HG03060 (cell line): ENCODE data around the gene ZMIZ1.

ENCODE experiments used
- ATAC-seq: cut with Tn5 transposase; IDR thresholded peaks from one replicate; pipeline ENCODE4 v1.9.1; 2021; ENCODE audit warnings: low read depth, moderate number of reproducible peaks; ENCODE audit not compliant: unreplicated experiment

ZMIZ1 gene

DNA sequence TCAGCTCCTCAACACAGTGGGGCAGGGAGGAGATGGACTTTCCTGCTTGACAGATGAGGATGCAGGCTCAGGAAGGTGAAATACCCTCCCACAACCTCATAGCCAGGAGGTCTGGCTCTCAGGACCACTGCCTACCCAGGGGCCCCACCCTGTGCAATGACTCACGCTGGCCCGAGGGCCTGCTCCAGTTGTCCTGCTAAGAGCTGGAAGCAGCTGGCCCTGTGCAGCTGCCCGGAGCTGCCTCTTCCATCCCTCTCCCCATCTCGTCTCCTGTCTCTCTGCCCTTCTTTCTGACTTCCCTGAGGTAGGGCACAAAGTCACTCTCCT, 123.9 kb downstream of the ZMIZ1 start:
- ATAC-seq: no peak

DNA sequence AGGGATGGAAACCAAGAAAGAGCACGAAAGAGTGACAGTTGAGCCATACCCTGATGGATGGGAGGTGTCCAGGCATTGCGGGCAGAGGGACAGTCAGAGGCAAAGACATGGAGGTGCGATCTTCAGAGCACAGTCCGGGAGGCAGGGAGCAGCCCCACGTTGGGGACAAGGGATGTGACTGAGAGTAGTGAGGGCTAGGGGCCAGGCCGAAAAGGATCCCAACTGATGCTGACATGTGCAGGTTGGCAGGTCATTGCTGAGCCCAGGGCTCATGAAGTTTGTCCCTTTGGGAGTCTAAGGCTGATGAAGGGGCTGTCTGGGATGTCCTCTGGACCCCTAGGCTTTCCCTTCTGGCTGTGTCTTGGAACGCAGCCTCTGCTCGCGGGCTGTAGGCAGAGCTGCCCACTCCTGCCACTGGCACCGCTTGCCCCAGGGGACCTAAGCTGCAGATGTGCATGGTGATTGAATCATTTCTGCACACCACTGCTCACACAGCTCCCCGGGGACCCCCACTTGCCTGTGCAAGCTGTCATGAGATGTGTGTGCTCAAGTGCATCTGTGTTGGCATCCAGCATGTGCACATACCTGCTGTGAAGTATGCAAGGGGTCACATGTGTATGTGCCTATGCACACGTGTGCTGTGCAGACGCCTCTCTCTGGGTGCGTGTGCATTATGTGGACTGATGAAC, 125.1 kb downstream of the ZMIZ1 start:
- ATAC-seq: no peak

DNA sequence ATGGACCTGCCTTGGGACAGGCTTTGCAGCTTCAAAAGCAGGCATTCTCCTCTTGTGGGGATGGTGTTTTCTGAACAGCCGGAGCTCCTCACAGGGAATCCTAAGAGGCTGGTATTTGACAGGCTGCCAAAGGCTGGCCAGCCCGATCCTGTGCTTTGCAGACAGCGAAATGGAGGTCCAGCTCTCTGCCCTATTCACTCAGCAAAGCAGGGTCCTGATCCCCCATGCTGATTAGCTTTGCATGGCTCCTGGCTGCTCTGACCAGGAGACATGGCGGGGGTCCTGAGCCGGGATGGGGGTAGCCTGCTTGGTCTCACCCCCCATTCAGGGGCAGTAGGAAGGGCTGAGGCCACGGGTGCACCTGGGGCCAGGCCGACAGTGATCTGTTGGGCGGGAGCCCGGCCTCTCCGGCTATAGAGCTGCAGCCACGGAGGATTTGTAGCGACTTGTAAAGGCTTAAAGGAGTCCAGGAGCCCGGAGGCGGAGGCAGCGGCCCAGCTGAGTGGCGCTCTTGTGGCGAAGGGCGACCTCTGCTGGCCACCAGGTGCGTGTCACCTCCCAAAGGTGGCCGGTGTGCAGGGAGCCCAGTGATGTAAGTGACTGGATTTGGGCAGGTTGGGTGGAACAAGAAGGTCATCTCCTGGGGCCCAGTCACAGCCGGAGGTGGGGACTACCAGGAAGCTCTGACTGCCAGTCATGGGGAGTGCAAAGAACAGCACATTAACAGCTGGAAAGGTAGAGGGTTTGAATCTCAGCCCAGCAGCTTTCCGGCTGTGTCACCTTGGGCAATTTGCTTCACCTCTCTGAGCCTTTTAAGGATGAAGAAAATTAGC, 126.5 kb downstream of the ZMIZ1 start:
- ATAC-seq: peak; percentile 68

DNA sequence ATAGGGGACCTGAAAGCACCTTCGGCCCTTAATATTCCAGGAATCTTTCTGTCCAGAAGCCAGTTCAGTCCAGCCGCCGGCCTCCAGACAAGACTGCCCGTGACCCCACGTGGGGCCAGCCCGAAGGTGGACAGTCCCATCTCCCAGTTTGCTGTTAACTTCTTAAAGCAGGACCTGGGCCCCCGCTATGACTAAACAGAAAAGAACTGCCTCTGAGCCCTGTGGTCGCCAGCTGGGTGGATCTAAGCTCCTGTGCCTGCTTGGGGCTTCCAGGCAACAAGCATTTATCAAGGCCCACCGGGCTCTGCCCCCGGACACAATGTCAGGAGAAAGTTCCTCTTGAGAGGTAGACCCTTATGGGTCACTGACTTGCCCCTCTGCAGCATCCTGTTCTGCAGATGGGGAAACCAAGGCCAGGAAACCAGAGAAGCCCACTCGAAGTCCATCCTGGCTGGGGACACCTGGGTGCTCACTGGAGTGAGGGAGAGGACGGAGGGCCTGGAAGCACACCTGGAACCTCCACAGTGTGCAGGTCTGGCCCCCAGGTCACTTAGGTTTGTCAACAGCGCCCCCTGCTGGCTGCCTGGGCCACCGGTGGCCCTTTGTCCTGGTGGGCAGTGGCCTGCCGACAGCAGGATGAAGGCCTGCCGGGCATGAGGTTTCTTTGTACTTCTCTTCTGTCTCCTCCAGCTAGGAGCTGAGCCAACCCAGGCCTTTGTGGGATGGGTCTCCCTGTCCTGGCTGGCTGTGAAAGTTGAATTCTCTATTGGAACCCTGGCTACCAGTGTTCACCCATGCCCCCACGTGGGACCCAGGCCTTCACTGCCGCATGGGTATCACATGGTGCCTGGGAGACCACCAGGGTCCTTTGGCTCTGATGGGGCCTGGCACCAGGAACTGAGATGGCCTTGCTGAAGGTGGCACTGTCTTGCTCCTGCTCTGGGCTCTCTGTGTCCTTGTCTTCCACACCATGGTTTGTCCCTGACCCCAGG, 128.0 kb downstream of the ZMIZ1 start:
- ATAC-seq: no peak

DNA sequence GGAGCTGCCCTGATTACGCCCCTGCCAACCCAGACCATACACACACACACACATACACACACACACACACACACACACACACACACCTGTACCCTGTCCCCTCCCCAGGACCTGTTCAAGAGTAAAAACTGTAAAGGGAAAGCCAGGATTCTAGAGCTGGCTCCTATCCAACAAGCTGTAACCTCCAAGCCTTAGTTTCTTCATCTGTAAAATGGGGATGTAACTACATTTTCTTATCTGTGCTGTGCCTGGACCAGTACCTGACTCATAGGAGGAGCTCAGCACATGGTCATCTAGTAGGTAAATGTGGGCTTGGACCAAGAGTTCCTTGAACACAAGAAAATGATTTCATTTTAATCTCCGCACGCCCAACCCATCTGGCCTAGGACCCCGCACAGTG, 128.8 kb downstream of the ZMIZ1 start:
- no peak for ATAC-seq

DNA sequence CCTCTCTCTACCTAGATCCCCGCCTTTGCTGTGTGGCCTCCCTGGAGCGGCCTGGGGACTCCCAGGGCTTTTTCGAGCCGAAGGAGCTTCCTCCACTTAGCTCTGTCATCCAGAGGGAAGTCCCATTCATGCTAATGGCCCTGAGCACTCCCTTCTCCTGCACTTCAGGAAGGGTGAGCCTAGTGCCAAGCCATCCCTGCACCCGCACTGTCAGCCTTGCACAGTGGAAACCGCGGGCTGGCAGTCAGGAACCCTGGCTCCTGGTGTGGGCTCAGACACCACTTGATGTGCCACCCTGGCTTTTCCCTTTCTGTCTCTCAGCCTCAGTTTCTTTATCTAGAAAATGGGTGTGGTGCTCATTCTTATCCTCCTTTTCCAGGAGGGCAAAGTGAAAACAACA, 131.6 kb downstream of the ZMIZ1 start:
- no peak for ATAC-seq

DNA sequence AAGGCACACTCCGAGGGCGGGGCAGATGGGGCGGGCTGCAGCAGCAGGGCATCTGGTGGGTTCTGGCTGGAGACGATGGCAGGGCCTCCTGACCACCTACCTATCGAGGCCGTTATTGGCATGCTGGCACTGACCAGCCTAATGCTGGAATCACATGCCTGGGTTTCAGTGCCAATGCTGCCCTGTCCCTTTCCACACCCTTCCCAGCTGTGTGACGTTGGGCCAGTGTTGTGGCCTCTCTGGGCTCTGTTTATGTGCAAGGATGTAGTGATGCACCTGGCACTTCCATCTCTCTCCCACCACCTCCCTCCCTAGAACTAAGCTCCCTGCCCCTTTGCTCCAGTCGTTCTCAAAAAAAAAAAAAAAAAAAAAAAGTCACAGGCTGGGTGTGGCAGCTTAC, 132.9 kb downstream of the ZMIZ1 start:
- no peak for ATAC-seq

DNA sequence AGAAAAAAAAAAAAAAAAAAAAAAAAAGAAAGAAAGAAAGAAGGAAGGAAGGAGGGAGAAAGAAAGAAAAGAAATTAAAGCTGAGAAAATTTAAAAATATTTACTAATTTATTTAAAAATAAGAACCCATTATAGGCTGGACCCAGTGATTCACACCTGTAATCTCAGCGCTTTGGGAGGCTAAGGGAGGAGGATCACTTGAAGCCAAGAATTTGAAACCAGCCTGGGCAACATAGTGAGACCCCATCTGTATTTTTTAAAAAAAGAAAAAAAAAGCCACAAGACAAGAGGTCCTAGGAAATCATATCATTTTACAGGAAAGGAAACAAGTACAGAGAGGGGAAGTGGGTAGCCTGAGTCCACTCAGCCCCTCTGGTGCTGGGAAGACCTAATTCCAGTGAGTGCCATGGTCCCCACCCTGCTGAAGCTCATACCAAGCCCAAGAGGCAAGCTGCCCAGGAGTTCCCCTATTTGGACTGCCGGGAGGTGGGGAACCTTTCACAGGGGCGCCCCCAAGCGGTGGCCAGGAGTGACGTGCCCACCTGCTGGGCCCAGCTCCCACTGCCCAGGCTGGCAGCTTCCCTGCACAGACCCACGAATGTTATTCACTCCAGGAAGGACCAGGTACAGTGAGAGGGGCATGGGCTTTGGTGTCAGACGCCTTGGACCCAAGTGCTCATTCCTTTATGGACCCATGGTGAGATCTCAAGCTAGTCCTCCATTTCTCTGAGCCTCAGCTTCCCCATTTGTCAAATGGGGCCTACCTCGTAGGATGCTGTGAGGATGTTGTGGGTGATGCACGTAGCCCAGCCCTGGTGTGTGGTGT, 133.6 kb downstream of the ZMIZ1 start:
- no peak for ATAC-seq

DNA sequence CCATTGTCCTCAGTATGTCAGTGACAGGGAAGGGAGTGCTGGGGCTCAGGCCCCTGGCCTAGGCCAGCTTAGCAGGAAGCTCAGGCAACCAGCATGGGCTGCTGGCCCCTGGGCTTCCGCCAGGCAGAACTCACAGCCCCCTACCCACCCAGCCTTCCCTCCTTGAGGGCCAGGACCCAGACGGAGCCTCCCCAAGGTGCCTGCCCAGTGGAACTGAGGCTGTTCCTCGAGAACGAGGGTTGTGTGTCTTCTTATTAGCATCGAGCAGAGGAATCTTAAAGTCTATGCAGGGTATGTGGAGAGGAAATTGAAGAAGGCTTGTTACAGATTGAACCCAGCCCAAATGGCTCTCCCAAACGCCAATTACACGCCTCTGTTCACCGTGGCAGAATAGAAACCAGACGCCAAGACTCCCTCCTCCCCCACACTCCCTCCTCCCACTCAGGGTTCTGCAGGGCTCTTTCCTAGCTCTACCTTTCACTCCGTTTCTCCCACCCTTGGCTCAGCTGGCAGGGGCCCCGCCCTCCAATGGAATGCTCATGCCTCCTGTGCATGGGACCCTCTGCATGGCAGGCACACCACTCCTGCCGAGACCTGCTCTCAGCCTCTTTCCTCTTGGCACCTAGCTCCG, 134.4 kb downstream of the ZMIZ1 start:
- no peak for ATAC-seq

DNA sequence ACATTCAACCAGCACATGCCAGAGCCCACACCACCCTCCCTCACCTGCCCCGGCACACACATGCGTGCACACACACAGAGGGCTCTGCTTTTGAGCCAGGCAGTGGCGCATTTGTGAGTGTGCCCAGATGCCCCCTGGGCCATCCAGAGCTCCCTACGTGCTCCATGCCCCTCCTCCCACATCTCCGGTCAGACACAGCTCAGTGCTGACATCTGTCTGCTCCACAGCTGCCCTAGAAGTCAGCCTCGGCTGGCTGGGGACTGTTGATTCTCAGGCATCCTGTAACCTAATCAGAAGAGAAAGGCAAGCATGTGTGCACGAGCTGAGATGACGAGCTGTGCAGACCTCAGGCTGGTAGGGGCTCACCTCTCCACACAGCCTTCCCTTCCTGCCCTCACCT, 135.1 kb downstream of the ZMIZ1 start:
- ATAC-seq: no peak

DNA sequence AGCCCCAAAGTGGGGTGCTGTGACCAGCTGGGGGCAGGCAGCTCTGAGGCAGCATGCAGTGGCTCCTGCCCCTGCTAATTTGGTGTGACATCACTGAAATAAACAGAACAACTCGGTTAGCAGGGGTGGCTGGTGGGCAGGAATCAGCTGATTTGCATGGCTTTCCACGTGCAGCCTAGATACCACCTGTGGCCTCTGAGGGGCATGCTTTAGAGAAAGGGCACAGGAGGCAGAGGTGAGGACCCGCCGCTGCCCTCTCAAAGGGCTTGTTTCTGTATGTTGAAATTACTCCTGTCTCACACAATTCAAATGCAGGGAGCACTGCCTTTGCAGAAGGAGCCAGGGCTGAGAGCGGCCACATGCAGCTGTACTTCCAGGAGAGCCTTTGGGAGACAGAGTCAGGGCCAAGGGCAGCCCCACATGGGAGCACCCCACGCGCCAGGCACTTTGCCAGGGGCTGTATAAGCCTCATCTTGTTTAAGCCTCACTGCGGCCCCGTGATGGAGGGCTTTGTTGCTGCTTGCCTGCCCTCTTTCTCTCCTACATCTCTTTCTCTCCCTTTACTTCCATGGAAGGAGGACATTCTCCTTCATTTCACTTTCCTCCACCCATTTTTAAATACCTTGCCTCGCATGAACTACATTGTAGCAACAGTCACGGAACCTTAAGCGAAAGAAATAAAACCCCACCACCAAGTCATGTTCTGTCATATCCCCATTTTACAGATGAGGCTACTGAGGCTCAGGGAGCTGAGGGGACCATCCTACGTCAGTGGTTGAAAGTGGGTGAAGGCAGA, 137.7 kb downstream of the ZMIZ1 start:
- ATAC-seq: no peak

DNA sequence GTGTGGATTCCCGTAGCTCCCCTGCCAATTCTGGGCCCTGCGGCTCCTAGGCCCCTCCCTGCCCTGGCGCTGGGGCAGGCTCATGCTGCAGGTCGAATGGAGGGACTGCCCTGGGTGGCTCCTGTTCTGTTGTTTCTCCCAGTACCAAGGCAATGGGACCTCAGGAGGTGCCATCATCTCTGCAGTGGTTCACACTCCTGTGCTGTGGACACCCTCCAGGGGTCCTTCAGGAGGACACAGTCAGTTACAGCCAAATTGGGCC, 138.3 kb downstream of the ZMIZ1 start:
- no peak for ATAC-seq

DNA sequence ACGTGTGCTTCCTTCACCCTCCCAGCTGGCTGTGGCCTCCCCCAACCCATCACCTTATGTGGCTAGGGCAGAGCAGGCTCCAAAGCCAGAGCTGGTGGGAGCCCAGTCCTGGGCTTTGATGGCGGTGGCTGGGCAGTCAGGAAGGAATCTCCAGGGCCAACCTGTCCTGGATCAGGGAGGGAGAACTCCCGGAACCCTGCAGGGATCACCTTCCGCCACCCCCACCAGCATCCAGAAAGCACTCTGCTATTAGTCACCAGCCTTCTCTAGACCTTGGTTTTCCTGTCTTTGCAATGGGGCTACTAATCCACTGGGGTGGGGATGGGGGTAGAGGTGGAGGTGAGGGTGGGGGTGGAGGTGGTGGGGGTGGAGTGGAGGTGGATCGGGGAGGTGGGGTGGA, 139.0 kb downstream of the ZMIZ1 start:
- no peak for ATAC-seq

DNA sequence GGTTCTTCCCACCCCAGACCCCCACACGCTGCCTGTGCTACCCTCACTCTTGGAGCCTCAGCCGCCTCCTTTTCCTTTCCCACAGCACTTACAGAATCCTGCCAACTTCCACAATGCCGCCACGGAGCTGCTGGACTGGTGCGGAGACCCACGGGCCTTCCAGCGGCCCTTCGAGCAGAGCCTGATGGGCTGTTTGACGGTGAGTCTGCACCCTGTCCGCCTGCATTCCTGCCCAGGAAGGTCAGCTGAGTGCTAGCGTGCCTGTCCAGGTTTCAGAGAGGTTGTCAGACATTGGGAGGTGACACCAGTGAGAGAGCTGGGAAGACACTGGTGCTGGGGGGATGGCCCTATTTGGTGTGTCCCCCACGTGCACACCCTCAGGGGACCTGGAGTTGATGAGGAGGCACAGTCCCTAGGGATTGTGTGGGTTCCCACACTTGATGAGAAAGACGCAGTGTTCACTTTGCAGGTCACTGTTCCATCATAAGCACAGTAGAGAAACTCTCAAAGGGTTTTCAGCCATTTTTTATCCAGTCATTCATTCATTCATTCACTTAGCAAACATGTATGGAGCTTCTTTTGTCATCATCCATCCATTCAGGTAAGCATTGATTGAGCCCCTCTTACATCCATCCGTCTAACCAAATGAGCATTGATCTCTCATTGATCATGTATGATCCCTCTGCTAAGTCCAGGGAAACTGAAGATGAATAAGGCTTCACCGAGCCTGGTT, 139.7 kb downstream of the ZMIZ1 start:
- ATAC-seq: no peak

DNA sequence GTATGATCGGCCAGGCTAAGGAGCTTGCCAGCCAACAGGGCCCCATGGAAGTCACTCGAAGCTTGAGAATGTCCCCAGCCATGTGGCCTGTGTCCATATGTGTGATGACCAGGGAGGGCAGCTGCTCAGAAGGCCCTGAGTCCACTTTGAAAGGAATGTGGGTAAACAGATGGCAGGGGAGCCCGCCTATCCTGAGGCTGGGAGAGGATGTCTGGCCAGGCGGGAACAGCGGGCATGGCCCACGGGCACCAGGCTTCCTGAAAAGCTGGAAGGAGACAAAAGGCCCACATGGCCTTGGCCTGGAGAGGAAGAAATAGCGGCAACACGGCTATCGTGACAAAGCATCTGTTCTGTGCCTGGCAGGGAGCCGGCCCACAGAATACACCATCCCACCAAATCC, 140.6 kb downstream of the ZMIZ1 start:
- ATAC-seq: no peak

DNA sequence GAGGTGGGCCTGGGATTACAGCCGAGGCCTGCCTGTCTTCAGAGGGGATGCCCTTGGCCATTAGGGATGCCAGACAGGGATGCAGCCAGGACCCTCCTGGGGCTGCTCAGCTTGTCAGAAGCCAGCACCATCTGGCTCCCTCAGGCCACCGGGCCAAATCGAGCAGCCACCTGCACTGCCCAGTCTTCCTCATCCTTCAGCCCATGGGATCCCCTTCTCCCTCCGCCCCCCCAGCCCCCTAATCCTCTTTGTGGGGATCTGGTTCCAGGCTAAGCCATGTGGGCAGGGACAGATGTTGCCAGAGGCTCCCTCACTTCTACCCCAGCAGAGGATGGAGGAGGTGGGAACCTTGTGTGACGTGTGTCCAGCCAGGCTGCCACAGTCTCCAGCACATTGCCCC, 141.1 kb downstream of the ZMIZ1 start:
- no peak for ATAC-seq

DNA sequence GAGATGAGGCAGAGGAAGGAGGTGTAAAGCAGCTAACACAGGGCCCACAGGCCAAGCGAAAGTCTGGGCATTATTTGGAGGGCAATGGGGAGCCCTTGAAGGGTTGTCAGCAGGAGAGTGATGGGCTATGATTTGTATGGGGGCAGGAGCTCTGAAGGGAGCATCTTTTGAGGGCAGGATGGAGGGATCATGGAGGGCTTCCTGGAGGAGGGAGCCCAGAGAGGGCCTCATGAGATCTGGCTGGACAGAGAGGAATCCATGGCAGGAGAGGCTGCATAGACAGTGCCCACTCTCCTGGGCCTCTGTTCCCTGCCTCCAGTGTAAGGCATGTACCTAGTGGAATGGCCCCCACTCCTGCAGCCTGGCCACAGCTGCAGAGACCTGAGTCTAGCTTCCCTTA, 141.9 kb downstream of the ZMIZ1 start:
- ATAC-seq: no peak

DNA sequence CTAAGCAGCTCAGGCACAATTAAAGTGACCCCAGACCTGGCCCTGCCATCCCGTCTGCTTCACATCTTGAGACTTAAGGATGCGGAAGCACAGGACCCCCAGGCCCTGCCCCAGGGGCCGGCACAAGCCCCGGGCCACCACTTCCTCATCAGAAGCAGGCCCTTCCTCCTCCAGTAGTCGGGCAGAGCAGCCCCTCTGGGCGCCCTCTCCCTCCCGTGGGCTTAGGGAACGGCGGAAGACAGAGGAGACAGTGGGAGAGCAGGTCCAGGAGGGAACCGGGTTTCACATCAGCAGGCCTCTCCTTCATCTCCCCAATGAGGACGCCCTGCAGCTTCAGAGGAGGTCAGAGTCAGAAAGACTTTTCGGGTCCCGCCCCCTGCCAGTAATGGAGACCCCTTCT, 142.8 kb downstream of the ZMIZ1 start:
- no peak for ATAC-seq

DNA sequence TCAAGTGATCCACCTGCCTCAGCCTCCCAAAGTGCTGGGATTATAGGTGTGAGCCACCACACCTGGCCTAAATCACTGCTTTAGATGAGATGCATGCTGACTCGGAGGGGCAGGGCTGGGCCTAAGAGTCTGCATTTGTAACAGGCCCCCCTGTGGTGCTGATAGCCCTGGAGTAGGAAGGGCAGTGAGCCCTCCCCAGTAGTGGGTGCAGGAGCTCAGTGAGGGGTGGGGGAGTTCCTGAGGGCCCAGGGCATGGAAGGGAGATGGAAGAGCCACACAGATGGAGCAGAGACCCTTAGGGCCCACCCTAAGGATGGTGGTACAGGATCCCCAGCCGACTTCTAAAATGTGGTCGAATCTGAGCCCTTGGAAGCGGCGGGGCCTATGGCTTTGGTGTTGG, 146.8 kb downstream of the ZMIZ1 start:
- no peak for ATAC-seq
